HL-60 (cell line): ENCODE results near the gene ZNF618.

Experiments
- CTCF ChIP-seq: IDR thresholded peaks from one replicate; pipeline ENCODE4 v1.5.1; 2011; ENCODE audit warnings: low read length, control low read depth, inconsistent platforms; ENCODE audit not compliant: insufficient read depth
- POLR2AphosphoS5 ChIP-seq: IDR thresholded peaks from 2 replicates; pipeline ENCODE4 v1.6.1; 2012; ENCODE audit warnings: low read depth
- TF ChIP-seq, protein P1 (sequence below): IDR thresholded peaks from 2 replicates; pipeline ENCODE4 v1.6.1; 2012; ENCODE audit warnings: low read depth; ENCODE audit not compliant: insufficient replicate concordance

DNA sequence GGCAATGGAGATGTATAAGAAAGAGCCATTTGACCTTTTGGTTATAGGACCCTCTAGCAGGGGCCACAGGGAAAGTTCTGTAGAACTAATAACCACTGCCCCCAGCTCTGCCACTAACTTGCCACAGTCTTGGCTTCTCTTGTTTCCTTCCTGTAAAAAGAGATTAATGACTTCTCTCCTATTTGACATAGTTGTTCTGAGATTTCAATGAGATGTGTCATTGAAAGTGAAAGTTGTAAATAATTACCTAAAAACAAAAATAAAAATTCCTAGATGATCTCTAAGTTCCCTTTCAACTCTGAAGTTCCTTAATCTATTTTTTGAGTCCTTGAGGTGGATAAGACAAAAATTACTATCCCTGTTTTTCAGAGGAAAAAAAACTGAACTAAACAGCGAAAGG, 224.4 kb downstream of the ZNF618 start:
- TF ChIP-seq, protein P1, sequence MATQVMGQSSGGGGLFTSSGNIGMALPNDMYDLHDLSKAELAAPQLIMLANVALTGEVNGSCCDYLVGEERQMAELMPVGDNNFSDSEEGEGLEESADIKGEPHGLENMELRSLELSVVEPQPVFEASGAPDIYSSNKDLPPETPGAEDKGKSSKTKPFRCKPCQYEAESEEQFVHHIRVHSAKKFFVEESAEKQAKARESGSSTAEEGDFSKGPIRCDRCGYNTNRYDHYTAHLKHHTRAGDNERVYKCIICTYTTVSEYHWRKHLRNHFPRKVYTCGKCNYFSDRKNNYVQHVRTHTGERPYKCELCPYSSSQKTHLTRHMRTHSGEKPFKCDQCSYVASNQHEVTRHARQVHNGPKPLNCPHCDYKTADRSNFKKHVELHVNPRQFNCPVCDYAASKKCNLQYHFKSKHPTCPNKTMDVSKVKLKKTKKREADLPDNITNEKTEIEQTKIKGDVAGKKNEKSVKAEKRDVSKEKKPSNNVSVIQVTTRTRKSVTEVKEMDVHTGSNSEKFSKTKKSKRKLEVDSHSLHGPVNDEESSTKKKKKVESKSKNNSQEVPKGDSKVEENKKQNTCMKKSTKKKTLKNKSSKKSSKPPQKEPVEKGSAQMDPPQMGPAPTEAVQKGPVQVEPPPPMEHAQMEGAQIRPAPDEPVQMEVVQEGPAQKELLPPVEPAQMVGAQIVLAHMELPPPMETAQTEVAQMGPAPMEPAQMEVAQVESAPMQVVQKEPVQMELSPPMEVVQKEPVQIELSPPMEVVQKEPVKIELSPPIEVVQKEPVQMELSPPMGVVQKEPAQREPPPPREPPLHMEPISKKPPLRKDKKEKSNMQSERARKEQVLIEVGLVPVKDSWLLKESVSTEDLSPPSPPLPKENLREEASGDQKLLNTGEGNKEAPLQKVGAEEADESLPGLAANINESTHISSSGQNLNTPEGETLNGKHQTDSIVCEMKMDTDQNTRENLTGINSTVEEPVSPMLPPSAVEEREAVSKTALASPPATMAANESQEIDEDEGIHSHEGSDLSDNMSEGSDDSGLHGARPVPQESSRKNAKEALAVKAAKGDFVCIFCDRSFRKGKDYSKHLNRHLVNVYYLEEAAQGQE: no peak
- no peak for TF ChIP-seq CTCF
- TF ChIP-seq POLR2AphosphoS5: no peak
